Posterior cingulate gyrus (tissue), 11 donors: Measurements from ENCODE around the gene AARS2.

Experiments used
- DNase-seq, 10 donors: peaks; one replicate each; pipeline versions ENCODE4 v3.0.0 to v3.0.0-alpha.2; 2020 to 2021; ENCODE audit warnings: mixed read lengths in 3 of 10
- intact Hi-C: fragments of 100-400 bp; cut with DNase I; formaldehyde crosslinking; loops from one replicate; pipeline ENCODE4 v1.15.1; 2023

The AARS2 gene

DNA sequence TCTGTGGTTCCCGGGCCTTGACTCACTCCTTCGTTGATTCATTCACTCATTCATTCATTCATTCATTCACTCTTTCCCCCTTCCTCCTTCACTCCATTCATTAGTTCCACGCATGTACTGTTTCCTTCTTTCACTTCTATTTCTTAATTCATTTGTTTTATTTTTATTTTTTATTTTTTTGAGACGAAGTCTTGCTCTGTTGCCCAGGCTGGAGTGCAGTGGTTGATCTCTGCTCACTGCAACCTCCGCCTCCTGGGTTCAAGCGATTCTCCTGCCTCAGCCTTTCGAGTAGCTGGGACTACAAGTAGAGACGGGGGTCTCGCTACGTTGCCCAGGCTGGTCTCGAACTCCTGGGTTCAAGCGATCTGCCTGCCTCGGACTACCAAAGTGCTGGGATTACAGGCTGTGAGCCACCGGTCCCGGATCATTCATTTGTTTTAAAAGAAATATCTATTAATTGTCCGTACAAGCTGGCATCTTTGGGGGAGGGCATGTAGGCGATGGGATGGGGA, 47.4 kb downstream of the AARS2 start:
- intact Hi-C loops, result no loop called here
- DNase-seq, result peak in 3 of 10 donors; percentile 29 to 61 (median 45)

DNA sequence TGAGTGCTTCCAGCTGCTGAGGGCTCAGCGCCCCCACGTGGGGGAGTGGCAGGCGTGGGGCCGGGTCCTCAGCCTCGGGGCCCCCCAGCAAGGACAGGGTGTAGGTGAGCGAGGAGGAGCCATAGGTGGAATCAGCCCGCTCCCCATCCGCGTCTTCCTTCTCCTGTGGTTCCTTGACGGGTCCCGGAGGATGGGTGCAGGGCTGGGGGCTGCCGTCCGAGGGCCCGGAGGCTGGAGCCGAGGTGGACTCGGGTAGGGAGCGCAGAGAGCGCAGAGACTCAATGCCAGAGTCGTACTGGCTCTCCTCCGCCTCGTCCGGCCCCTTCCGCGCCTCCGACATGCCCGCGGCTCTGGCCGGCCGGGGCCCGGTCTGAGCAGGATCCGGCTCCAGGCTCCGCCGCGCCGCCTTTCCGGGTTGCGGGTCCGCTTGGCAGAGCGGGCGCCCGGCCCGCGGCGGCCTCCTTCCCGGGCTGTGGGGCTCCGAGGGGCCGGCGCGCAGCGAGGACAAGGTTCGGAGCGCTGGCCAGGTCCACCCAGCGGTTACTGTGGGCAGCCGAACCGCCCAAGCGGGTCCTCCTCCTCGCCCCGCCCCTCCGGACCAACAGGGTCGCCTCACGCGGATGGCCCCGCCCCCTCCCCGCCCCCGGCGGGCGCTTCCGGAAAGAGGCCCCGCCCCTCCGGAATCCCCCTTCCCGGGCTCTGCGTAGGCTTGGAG, 48.0 kb downstream of the AARS2 start, which contains the start of gene NFKBIE:
TSS of gene NFKBIE (minus strand) at position 545 of the 715 bp plus-strand sequence. CDS start at position 340, 205 bp downstream.
- intact Hi-C loops, result no loop called here
- DNase-seq, result peak; percentile 87 to 99 (median 93)

DNA sequence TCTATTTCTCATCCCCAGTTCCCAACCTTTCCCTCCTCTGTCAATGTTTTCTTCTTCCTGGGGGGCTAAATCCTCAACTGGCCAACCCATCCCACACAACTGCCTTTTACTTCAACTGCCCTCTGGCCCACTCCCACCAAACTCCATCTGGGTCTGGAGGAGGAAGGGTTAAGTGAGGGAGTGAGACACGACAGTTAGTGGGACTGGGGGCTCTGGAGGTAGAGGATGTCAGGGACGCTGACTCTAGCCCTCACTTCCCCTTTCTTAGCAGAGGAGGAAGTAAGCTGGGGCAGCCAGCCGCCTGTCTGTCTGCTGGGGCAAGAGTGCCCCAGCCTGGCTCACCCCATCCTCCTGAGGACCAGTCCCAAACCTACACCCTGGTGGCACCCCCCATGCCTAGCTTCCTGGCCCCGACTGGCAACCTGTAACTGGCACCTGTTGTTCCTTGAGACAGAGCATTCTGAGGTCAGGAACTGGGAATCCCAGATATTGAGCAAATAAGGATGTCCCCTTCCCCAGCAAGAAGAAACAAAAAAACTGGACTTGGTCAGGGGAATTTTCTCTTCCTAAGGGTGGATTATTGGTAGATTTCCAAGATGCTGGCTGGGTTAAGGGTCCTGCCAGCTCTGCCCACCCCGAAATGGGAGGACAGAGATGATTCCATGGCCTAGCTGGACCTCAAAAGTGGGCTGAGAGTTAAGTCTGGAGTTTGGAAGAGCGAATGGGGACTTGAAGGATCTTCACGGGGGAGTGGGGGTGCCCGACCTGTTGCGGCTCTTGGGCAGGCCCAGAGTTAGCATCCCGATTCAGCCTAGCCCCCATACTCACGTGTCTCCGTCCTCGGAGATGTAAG, 48.8 kb downstream of the AARS2 start:
- DNase-seq, result peak in 4 of 10 donors; percentile 26 to 83 (median 74)
- intact Hi-C loops, result no loop called here

DNA sequence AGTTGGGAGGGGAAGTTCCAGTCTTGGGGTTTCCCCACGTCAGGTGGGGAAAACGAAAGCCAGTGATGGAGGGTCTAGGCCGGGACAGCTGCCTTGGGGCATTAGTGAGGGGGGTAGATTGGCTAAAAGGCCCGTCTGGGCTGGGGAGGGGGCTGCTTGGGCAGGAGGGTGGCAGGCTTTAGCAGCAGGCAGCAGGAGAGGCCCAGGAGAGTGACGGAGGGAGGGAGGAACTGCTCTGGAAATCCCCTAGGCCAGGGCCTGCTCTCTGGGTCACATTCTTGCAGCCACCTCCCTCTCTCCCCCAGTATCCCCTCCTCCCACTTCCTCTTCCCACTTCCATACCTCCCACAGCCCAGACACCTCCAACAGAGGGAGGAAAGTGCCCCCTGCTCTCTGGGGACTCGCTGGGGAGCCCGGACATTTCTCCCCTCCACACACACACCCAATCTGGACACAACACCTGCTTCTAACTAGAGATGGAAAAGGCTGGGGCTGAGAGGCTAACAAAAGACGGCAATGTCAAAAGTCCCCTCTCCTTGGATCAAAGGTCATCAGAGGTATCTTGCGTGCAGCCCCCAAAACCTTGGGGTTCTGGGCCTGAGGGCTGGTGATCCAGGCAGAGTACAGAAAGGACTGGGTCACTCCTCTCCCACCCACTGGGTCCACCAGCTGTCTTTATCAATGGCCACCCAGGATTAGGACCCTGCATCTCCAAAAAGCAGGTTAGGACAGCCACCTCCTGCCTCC, 49.6 kb downstream of the AARS2 start:
- peak in 3 of 10 donors; percentile 23 to 58 (median 37) for DNase-seq
- intact Hi-C loops, result no loop called here

DNA sequence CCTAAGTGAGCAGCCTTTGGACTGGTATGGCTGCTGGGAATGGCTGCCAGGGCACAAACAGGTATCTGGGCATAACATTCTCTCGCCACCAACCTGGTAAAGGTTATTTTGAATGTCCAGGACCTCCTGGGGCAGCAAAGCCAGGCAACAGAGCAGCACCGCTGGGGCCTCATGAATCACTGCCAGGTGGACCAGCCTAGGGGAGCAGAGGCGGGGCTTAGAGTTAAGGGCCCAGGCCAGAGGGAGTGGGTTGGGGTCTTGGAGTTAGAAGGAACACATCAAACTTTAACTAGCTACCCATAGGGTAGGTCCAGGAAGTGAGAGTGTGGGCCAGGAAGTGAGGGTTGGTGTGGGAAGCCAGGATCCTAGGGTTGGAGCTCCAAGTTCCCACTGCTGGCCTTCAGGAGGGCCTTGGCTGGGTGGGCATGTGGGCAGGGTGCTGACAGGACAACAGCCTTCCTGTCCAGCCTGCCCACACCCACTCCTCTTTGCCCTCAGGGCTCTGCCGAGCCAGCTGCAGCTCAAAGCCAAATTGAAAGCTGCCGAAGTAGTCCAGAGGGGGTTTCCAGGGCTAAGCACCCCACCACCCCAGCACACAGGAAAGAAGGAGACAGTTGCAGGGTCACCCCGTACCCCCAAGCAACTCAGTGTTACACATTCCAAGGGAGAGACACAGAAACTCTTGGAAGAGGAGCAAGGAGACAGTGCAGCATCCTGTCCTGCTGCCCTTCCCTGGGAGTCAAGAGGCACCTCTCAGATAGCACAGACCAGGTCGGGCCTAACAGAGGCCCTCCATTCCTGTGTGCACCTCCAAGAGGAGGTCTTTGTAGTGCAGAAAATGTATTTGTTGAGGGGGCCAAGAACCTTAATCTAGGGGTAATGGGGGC, 50.4 kb downstream of the AARS2 start:
- intact Hi-C loops, result no loop called here
- DNase-seq, result peak in 3 of 10 donors; percentile 19 to 75 (median 55)

DNA sequence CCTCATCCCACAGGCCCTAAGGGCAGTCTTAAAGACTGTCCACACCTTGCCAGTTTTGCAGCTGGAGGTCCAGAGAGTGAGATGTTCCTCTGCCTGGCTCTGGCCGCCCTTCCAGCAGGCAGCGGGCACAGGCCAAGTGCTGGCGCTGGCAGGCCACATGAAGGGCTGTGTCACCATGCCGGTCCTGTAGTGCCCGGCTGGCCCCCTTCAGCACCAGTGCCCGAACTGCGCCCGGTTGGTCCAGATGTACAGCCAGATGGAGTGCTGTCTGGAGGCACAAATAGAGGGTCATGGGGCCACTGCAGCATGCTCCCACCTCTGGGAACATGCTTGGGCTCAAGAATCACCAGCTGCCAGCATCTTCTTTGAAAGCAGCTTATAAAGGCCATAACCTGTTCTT, 51.6 kb downstream of the AARS2 start:
- peak in 4 of 10 donors; percentile 8 to 68 (median 40) for DNase-seq
- intact Hi-C loops, result no loop called here

DNA sequence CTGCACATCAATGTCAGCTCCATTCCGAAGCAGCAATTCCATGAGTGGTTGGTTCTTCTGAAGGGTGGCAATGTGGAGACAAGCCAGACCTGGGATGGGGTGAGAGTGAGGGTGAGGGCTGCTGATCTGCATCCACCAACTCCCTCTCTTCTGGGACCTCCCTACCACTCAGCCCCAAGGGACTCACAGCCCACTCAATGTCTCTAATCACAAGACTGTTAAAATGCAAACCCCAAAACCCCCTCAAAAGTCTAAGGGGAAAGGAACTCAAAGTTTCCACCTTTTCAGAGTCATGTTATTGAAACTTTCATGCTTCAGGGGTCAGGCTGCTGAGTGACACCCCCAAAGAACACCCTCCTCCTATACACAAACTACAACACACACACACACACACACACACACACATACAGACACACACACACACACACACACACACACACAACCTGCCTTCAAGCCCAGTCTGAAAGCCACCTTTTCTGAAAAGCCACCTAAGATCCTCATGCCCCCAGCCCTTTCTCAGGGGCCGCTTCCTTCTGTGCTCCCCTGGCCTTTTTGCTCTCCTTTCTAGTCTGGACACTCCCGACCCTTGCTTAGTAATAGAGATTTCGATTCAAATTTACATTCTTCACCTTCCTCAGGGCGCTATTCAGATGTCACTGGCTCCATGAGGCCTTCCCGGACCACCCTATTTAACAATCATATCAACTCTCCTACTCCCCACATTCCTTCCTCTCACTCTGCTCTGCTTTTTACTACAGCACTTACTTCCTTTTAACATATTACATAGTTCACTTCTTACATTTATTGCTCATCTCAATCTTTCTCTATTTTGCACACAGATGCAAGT, 52.5 kb downstream of the AARS2 start:
- peak in 3 of 10 donors; percentile 11 to 39 (median 20) for DNase-seq

DNA sequence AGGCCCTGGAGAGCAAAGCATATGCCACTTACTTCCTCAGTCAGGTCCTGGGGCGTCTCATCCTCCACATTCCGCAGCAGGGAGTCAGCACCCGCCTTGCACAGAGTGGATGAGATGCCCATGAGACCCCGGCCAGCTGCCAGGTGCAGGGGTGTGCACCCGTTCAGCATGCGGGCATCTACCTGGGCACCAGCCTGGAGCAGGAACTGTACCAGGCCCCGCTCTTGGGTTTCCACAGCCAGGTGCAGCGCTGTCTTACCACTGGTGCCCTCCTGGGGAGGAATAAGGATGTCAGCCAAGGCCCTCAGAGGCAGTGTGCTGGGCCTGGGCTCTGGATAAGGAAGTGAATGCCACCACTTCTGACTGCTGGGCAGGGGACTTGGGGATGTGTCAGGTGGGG, 53.1 kb downstream of the AARS2 start:
- peak in 3 of 10 donors; percentile 54 to 72 (median 66) for DNase-seq
- intact Hi-C loops, result no loop called here

More for the DNA sequence above, 52.5 kb downstream of the AARS2 start:
- intact Hi-C loops, result no loop called here

DNA sequence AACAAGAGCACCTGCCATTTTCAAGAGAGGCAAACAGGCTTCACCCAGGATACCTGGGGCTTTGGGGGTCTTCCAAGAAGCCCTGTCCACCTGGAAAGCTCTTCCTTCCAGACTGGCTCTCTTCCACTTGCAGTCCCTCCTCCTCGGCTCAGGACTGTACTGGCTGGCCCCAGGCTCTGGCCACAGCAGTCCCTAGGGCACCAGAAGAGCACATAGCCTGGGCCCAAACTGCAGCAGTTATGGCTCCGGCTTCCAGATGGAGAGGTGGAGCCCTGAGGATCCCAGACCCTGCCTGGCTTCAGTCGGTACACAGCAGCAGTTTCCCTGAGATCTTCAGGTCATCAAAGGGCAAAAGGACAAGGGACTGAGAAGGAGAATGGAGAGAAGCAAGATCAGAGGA, 54.2 kb downstream of the AARS2 start:
- intact Hi-C loops, result no loop called here
- DNase-seq, result peak in 2 of 10 donors; percentile 52 to 73

DNA sequence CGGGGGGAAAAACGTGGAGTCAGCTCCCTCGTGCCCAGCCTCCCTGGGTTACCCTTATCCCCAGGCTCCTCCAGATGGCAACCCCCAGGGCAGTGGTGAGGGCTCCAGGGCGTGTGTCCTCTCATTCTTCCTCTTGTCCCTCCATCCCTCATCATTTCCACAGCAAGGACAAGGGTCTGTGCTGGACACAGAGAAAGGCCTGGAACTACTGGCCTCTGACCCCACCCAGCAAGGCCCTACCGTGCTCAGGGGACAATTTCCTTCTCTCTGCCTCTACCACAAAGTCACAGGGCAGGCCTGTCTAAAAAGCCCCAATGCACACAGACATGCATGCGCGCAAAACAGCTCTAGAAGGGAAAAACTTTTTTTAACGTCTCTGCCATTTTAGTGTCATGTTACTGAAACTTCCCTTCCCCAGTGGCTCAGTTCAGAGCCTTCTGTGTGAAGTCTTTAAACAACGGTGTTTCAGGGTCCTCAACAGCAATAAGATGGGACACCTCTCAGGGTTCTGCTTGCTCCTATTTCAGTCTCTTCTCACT, 54.8 kb downstream of the AARS2 start:
- intact Hi-C loops, result no loop called here
- DNase-seq, result peak in 3 of 10 donors; percentile 46 to 61 (median 57)

DNA sequence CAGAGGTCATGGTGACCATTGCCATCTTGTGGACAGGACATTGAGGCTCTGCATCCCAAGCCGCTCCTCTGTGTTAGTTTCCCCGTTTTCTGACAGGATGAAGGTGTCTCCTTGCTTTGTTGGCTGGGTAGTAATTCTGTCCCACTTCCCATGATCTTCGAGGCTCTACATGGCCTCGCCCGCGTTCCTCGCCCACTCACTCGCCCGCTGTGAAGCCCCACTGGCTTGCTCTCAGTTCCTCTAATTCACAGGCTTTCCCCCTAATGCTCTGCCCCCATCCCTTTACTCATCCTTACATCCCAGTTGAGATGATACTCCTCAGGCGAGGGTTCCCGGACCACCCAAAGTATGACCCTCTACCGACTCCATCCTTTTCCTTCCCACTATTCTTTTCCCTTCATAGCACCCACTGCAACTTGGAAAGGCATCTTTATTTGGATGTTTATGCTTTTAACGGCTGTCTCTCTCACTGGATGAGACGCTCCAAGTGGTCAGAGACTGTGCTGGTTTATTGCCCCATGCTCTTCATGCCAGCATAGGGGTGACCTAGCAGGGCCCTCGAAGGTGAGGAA, 55.3 kb downstream of the AARS2 start:
- DNase-seq, result no peak
- intact Hi-C loops, result loop anchor here (1.0 kb wide), 1 partner anchor 11 kb away; the partner anchor contains the start of gene HSP90AB1

DNA sequence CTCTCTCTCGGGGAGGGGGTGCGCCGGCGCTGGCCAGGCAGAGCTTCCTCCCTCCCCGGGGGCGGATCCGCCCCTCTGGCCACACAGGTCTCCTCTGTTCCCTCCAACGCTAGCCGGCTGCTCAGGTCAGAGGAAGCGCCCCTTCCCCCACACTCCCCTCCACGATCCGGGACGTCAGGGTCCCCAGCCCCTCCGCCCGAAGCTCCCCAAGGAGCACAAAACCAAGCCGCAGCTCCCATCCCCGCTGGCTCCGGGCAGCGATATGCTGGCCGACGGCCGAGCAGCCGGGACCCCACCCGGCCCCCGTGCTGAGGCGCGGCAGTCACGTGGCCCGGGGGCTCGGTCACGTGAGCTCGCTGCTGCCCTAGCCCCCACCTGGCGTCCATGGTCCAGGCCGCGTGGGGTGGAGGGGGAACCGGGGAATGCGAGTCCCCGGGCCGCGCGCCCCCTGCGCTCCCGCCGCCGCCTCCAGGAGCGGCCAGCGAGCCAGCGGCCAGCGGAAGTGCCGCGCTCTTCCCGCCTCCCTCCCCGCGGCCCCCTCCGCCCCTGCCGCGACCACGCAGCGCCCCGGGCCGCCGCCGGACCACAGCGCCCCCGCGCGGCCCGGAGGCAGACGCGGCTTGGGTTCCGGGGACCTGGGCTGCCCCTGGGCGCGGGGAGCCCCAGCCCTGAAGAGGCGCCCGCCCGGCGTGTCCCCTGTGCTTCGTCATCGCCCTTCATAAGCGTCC, 56.0 kb downstream of the AARS2 start, which contains the start of gene SLC35B2:
TSS of gene SLC35B2 (minus strand) at position 504 of the 728 bp plus-strand sequence. CDS start at position 386, 118 bp downstream.
- intact Hi-C loops, result loop anchor here (1.0 kb wide), 1 partner anchor 10 kb away; the partner anchor contains the start of gene HSP90AB1
- peak; percentile 79 to 98 (median 86) for DNase-seq

DNA sequence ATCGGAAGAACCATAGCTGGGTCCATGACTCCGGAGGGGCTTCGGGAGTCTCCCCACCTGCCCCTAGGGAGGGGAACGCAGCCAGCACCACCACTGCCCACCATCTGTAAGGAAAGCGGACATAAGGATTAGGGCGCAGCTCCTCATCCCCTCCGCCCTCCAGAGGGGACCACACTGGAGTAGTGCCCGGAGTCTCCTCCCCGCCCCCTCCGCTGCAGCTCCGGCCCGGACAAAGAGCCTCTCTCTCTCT, 56.4 kb downstream of the AARS2 start:
- intact Hi-C loops, result loop anchor here (1.0 kb wide), 1 partner anchor 9 kb away; the partner anchor contains the start of gene HSP90AB1

DNA sequence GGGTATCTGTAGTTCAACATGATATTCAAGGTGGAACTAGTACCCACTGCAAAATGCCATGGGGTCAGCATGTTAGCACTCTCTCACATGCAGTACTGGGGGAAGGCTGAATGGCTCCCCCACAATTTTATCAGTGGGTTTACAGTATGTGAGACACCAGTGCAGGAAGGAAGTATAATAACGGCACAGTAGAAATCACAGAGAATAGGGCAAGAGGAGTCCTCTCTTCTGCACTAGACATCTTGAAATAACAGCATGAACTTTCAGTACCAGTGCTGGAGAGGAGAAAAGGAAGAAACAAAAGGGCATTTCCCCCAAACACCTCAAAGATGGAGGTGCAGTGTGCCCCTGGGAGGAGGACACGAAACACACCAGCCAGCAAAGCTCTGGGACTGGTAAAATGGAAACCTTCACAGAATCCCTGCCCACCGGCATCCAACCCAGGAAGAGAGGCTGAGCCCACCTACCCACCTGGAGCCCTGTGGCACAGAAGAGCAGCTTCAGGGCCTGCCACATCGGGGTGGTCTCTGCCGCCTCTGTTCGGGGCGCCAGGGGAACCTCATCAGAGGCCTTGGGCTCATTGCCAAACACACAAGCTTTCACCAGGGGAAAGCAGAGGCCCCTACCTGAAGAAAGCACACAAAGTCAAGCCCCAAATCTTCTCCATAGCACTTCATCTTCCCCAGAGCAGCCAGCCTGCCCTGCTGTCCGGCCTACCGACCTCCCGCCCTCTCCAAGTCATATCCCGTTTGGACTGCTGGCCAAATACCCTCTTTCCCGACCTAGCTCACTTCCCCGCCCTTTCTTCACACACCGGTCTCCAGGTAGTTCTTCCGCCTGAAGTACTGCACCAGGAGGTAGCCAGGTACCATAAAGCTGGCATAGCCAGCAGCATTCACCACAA, 57.0 kb downstream of the AARS2 start:
- peak in 2 of 10 donors; percentile 46 to 83 for DNase-seq
- intact Hi-C loops, result no loop called here

More for the DNA sequence above, 56.4 kb downstream of the AARS2 start:
- no peak for DNase-seq

DNA sequence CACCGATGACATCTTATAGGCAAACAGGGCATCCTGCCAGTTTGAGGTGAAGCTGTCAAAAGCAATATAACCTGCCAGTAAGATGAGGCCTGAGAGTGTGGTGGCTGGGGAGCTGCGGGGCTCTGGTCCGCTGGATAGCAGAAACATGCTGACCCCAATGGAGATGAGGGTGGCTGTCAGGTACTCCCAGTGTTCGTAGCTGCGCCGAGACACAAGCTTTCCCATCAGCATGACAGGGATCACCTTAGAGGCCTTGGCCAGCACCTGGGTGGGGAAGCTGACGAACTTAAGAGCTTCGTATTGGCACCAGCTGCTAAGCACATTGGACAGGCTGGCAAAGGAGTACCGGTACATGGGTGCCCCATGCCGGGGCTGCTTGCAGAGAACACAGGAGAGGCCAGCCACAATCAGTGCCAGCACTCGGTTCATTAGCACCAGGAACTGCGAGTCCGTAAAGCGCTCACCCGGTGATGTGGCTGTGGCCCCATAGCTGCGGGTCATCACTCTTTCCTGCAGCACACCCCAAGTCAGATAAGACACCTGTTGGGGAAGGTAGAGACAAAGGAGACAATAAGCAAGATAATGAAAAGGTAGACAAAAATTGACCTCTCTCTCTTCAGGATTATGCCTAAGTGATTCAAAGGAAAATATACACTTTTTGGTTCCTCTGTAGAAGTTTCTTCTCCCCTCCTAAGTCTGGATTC, 57.9 kb downstream of the AARS2 start:
- intact Hi-C loops, result no loop called here
- DNase-seq, result peak in 2 of 10 donors; percentile 80 to 81
